Tibial artery (tissue), 4 donors: ENCODE measurements around the gene CORO7.
"Not testable (repeated sequence)": the region's sequence is repeated elsewhere in the genome, so short reads cannot be mapped to it uniquely, and the experiment has no call there.

Source experiments
- DNase-seq, 2 donors: peaks; one replicate each; pipeline ENCODE4 v3.0.0-alpha.2; 2019
- H3K27ac ChIP-seq, 2 donors: fragments of 200-600 bp; sonication (generic) in 1 of 2; 1 replicate in 1 of 2; 2 replicates in 1 of 2; pipeline ENCODE4 v1.5.1; 2018 to 2019; ENCODE audit warnings: mild to moderate bottlenecking in 1 of 2
- H3K27me3 ChIP-seq, 2 donors: fragments of 200-600 bp; sonication (generic) in 1 of 2; one replicate each; pipeline versions ENCODE4 v1.5.1 to v1.6.0; 2016 to 2019
- H3K36me3 ChIP-seq, 3 donors: fragments of 200-600 bp; sonication (generic) in 2 of 3; one replicate each; pipeline ENCODE4 v1.5.1; 2016 to 2019; ENCODE audit warnings: mild to moderate bottlenecking in 2 of 3
- H3K4me1 ChIP-seq, 4 donors: fragments of 200-600 bp; sonication (generic) in 2 of 4; 1 replicate in 3 of 4; 2 replicates in 1 of 4; pipeline ENCODE4 v1.5.1; 2016 to 2019
- H3K4me3 ChIP-seq, 2 donors: fragments of 200-600 bp; sonication (generic) in 1 of 2; 1 replicate in 1 of 2; 2 replicates in 1 of 2; pipeline ENCODE4 v1.5.1; 2018 to 2019; ENCODE audit warnings: mild to moderate bottlenecking in 2 of 2
- H3K9me3 ChIP-seq, 3 donors: fragments of 200-600 bp; sonication (generic) in 1 of 3; one replicate each; pipeline ENCODE4 v1.5.1; 2016 to 2019
- intact Hi-C: fragments of 100-400 bp; cut with DNase I; formaldehyde crosslinking; loops from one replicate; pipeline ENCODE4 v1.15.0; 2023; ENCODE audit warnings: low total_unique reads
- TF ChIP-seq, protein P1 (sequence below), 2 experiments: fragments of 200-600 bp in 1 of 2; fragments of 450-650 bp in 1 of 2; IDR thresholded peaks; one replicate each; pipeline ENCODE4 v1.5.1; 2017 to 2019; ENCODE audit warnings: antibody characterized with exemption in 2 of 2, mild to moderate bottlenecking in 1 of 2, moderate library complexity in 1 of 2

Gene CORO7

GRCh38 chr16:4347765-4348509, 68.5 kb downstream of the CORO7 start:
- Histone ChIP-seq H3K36me3 (peaks cover 0 to 11% (median 0%) of the 10 kb centered on the region in 3 donors), H3K9me3 (no peaks in the 10 kb centered on the region), H3K27me3 (no peaks in the 10 kb centered on the region), H3K27ac (peak overlapping the region; percentile 5 to 32), H3K4me1 (peaks cover 0 to 38% (median 28%) of the 10 kb centered on the region in 4 donors), H3K4me3 (no peak overlapping the region)
- intact Hi-C loops: no loop called here
- TF ChIP-seq, protein P1, sequence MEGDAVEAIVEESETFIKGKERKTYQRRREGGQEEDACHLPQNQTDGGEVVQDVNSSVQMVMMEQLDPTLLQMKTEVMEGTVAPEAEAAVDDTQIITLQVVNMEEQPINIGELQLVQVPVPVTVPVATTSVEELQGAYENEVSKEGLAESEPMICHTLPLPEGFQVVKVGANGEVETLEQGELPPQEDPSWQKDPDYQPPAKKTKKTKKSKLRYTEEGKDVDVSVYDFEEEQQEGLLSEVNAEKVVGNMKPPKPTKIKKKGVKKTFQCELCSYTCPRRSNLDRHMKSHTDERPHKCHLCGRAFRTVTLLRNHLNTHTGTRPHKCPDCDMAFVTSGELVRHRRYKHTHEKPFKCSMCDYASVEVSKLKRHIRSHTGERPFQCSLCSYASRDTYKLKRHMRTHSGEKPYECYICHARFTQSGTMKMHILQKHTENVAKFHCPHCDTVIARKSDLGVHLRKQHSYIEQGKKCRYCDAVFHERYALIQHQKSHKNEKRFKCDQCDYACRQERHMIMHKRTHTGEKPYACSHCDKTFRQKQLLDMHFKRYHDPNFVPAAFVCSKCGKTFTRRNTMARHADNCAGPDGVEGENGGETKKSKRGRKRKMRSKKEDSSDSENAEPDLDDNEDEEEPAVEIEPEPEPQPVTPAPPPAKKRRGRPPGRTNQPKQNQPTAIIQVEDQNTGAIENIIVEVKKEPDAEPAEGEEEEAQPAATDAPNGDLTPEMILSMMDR (IDR thresholded peaks at IDR 0.05): no peak
- DNase-seq: no peak

GRCh38 chr16:4347010-4347409, 69.4 kb downstream of the CORO7 start:
- peak overlapping the region; percentile 5 to 32 for H3K27ac ChIP-seq
- TF ChIP-seq, protein P1 (IDR thresholded peaks at IDR 0.05): no peak
- no peak for DNase-seq
- peaks cover 0 to 38% (median 28%) of the 10 kb centered on the region in 4 donors for H3K4me1 ChIP-seq
- no peaks in the 10 kb centered on the region for H3K27me3 ChIP-seq
- H3K36me3 ChIP-seq: peaks cover 0 to 14% (median 0%) of the 10 kb centered on the region in 3 donors
- H3K4me3 ChIP-seq: no peak overlapping the region
- intact Hi-C loops: no loop called here
- H3K9me3 ChIP-seq: no peaks in the 10 kb centered on the region

- TF ChIP-seq, protein P1 (IDR thresholded peaks at IDR 0.05): no peak
- no peaks in the 10 kb centered on the region for H3K27me3 ChIP-seq
- H3K9me3 ChIP-seq: no peaks in the 10 kb centered on the region
- peak overlapping the region in 1 of 2 donors; percentile 32 for H3K27ac ChIP-seq
- peaks cover 0 to 20% (median 3%) of the 10 kb centered on the region in 3 donors for H3K36me3 ChIP-seq
- peaks cover 0 to 32% (median 22%) of the 10 kb centered on the region in 4 donors for H3K4me1 ChIP-seq
- DNase-seq: no peak
- no peak overlapping the region for H3K4me3 ChIP-seq
- intact Hi-C loops: no loop called here
These were observed 70.3 kb downstream of the CORO7 start for GRCh38 chr16:4345836-4346781.

DNA sequence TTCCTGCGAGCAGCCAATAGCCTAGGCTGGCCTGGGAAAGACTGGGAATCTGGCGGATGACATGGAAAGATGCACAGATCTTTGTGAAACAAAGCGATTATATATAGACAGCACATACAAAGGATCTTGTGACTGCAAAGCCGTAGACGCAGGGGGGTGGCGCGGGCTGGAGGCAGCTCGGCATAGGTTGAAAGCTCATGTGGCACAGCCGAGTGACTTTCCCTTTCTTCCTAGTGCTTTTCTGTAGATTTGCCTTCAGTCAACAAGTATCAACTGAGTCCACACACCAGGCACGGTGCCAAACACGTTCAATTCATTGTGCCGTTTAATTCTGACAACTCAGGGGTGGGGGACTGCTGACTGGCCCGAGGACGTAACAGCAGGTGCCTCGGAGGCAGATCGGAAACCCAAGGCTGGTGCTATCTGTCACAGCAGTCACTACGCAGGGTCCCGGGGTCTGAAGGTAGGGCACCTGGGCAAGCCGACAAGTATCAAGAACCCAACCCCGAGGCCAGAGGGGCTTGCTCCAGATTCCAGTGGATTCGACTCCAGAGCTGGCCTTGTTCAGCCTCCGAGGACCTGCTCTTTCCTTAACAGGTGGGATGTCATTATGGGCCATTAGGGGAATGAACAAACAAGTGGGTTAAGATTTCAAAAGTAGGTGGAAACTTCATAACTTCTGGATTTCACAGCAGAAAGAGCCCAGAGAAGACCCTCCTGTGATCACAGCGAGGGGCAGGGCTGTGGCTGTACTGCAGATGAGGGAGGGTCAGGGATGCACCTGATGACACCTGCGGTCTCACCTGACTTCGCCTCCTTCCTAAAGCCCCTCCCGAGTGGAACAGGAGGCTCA, 71.2 kb downstream of the CORO7 start:
- H3K9me3 ChIP-seq: no peaks in the 10 kb centered on the region
- H3K4me3 ChIP-seq: no peak overlapping the region
- H3K27me3 ChIP-seq: no peaks in the 10 kb centered on the region
- TF ChIP-seq, protein P1 (IDR thresholded peaks at IDR 0.05): no peak
- intact Hi-C loops: no loop called here
- peaks cover 0 to 29% (median 17%) of the 10 kb centered on the region in 4 donors for H3K4me1 ChIP-seq
- peaks cover 0 to 29% (median 12%) of the 10 kb centered on the region in 3 donors for H3K36me3 ChIP-seq
- no peak for DNase-seq
- H3K27ac ChIP-seq: no peak overlapping the region

DNA sequence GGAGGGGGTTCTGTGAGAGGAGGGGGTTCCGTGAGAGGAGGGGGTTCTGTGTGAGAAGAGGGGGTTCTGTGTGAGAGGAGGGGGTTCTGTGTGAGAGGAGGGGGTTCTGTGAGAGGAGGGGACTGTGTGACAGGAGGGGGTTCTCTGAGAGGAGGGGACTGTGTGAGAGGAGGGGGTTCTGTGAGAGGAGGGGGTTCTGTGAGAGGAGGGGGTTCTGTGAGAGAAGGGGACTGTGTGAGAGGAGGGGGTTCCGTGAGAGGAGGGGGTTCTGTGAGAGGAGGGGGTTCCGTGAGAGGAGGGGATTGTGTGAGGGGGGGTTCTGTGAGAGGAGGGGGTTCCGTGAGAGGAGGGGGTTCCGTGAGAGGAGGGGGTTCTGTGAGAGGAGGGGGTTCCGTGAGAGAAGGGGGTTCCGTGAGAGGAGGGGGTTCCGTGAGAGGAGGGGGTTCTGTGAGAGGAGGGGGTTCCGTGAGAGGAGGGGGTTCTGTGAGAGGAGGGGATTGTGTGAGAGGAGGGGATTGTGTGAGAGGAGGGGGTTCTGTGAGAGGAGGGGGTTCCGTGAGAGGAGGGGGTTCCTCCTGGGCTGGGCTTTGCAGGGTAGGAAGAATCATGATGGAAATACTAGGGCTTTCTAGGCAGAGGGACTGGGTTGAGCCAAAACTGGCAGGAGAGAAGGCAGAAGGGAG, 72.0 kb downstream of the CORO7 start:
- intact Hi-C loops, DNase-seq, H3K9me3 ChIP-seq, H3K4me3 ChIP-seq, H3K27ac ChIP-seq, H3K27me3 ChIP-seq: not testable (repeated sequence)
- H3K36me3 ChIP-seq: peaks cover 0 to 31% (median 13%) of the 10 kb centered on the region in 3 donors
- H3K4me1 ChIP-seq: peaks cover 0 to 29% (median 15%) of the 10 kb centered on the region in 4 donors
